Endothelial cell of umbilical vein (primary cell): Measurements from ENCODE around the gene MRAP.

Experiments
- EZH2 ChIP-seq: IDR thresholded peaks from 2 replicates; pipeline ENCODE4 v1.6.1; 2012; ENCODE audit warnings: borderline replicate concordance, low read depth, mild to moderate bottlenecking, moderate library complexity, low read length, inconsistent platforms; ENCODE audit not compliant: severe bottlenecking
- FOS ChIP-seq: IDR thresholded peaks from 2 replicates; pipeline ENCODE4 v1.6.1; 2011; ENCODE audit warnings: mild to moderate bottlenecking, low read length, moderate library complexity, borderline replicate concordance; ENCODE audit not compliant: insufficient read depth
- MYC ChIP-seq: IDR thresholded peaks from one replicate; pipeline ENCODE4 v1.6.1; 2011; ENCODE audit warnings: mild to moderate bottlenecking, low read depth, low read length
- POLR2A ChIP-seq: IDR thresholded peaks from 2 replicates; pipeline ENCODE4 v1.6.1; 2012; ENCODE audit warnings: low read depth, mild to moderate bottlenecking, control low read depth, low read length
- POLR2AphosphoS5 ChIP-seq: IDR thresholded peaks from 2 replicates; pipeline ENCODE4 v1.6.1; 2012; ENCODE audit warnings: low read depth, mild to moderate bottlenecking, control low read depth, low read length, moderate library complexity; ENCODE audit not compliant: insufficient read depth
- TF ChIP-seq, protein P1 (sequence below), 2 donors: IDR thresholded peaks; 1 replicate in 1 of 2; 2 replicates in 1 of 2; pipeline ENCODE4 v1.5.1; 2011; ENCODE audit warnings: low read length in 2 of 2, mild to moderate bottlenecking in 2 of 2, moderate library complexity in 2 of 2, control low read depth in 1 of 2, inconsistent platforms in 1 of 2, low read depth in 1 of 2; ENCODE audit not compliant: insufficient read depth in 1 of 2; ENCODE audit errors: extremely low read depth in 1 of 2

GRCh38 chr21:32336711-32337110 lies 38.1 kb downstream of the MRAP start:
- TF ChIP-seq EZH2 = no peak
- TF ChIP-seq POLR2A = no peak
- TF ChIP-seq, protein P1, sequence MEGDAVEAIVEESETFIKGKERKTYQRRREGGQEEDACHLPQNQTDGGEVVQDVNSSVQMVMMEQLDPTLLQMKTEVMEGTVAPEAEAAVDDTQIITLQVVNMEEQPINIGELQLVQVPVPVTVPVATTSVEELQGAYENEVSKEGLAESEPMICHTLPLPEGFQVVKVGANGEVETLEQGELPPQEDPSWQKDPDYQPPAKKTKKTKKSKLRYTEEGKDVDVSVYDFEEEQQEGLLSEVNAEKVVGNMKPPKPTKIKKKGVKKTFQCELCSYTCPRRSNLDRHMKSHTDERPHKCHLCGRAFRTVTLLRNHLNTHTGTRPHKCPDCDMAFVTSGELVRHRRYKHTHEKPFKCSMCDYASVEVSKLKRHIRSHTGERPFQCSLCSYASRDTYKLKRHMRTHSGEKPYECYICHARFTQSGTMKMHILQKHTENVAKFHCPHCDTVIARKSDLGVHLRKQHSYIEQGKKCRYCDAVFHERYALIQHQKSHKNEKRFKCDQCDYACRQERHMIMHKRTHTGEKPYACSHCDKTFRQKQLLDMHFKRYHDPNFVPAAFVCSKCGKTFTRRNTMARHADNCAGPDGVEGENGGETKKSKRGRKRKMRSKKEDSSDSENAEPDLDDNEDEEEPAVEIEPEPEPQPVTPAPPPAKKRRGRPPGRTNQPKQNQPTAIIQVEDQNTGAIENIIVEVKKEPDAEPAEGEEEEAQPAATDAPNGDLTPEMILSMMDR (IDR thresholded peaks at IDR 0.05; ENCODE audit: extremely low read depth in 1 of 2, insufficient read depth in 1 of 2, low read depth in 1 of 2, low read length in 2 of 2) = no peak
- TF ChIP-seq POLR2AphosphoS5 = no peak
- no peak for TF ChIP-seq FOS
- TF ChIP-seq MYC = no peak
